Endothelial cell of umbilical vein (primary cell): Measurements from ENCODE around the gene SLC24A3. TPM values are rescaled to one million over a fixed set of nuclear protein-coding genes. Genes with fewer than 3 reads are reported as not detected.

ENCODE experiments used
- BruUV-seq: library from RNA; stranded (reverse); fragments of 400-500 nt; replicated peaks from 2 replicates; lab custom pipeline; 2021; lab: Mats Ljungman, UMichigan
- CTCF ChIA-PET: fragments of 300-600, 350-600 bp; sonication (Branson Sonifier 250); formaldehyde crosslinking; loops from one replicate; lab custom pipeline; 2021; ENCODE audit warnings: antibody characterized with exemption, inconsistent platforms; lab: Charles Lee
- POLR2A ChIA-PET: fragments of 300-600, 350-600 bp; sonication (Branson Sonifier 250); formaldehyde crosslinking; loops from one replicate; lab custom pipeline; 2021; ENCODE audit warnings: antibody characterized with exemption, inconsistent platforms; lab: Charles Lee
- DNase-seq: peaks from one replicate; pipeline ENCODE4 v3.0.0-alpha.2; 2011; ENCODE audit warnings: low read depth, low spot score
- FAIRE-seq: peaks from 2 replicates; lab custom pipeline; 2011; peaks lifted over from hg19 to GRCh38; lab: Jason Lieb, UNC
- H2AFZ ChIP-seq: 2 replicates; pipeline ENCODE4 v1.6.0; 2012; ENCODE audit warnings: low read depth, low read length, control low read depth, inconsistent platforms
- H3K27ac ChIP-seq: 2 replicates; pipeline ENCODE4 v1.5.1; 2011; ENCODE audit warnings: low read depth, mild to moderate bottlenecking, control low read depth, low read length, moderate library complexity; ENCODE audit not compliant: insufficient read depth
- H3K27me3 ChIP-seq, 2 experiments: 2 replicates each; pipeline versions ENCODE4 v1.6.0 to v1.6.1; 2011; ENCODE audit warnings: low read length in 2 of 2, mixed read lengths in 1 of 2; ENCODE audit not compliant: control insufficient read depth in 2 of 2, insufficient read depth in 2 of 2
- H3K36me3 ChIP-seq, 2 experiments: 2 replicates in 1 of 2; 3 replicates in 1 of 2; pipeline ENCODE4 v1.5.1; 2011; ENCODE audit warnings: low read length in 2 of 2, mild to moderate bottlenecking in 1 of 2, moderate library complexity in 1 of 2; ENCODE audit not compliant: control insufficient read depth in 2 of 2, insufficient read depth in 2 of 2; ENCODE audit errors: extremely low read depth in 1 of 2
- H3K4me1 ChIP-seq: 3 replicates; pipeline ENCODE4 v1.5.1; 2011; ENCODE audit warnings: mild to moderate bottlenecking, low read length; ENCODE audit not compliant: control insufficient read depth, insufficient read depth; ENCODE audit errors: extremely low read depth
- H3K4me2 ChIP-seq: 2 replicates; pipeline ENCODE4 v1.6.1; 2011; ENCODE audit warnings: low read length, control low read depth, mixed read lengths; ENCODE audit not compliant: insufficient read depth
- H3K4me3 ChIP-seq, 3 experiments: fragments of 200-600 bp in 1 of 3; sonication (generic), shearing (Covaris generic) in 1 of 3; replicated peaks in 1 of 3; 2 replicates each; pipeline ENCODE4 v1.5.1; 2011 to 2016; ENCODE audit warnings: control low read depth in 3 of 3, low read length in 3 of 3, mild to moderate bottlenecking in 2 of 3, inconsistent platforms in 1 of 3, low read depth in 1 of 3, moderate library complexity in 1 of 3; ENCODE audit not compliant: insufficient read depth in 1 of 3
- H3K79me2 ChIP-seq: 2 replicates; pipeline ENCODE4 v1.6.0; 2012; ENCODE audit warnings: low read length, inconsistent platforms; ENCODE audit not compliant: control insufficient read depth, insufficient read depth
- H3K9ac ChIP-seq: replicated peaks from 2 replicates; pipeline ENCODE3; 2011; ENCODE audit warnings: low read length, control low read depth; ENCODE audit not compliant: insufficient read depth; ENCODE audit errors: extremely low read depth
- H3K9me1 ChIP-seq: replicated peaks from 3 replicates; pipeline ENCODE4 v1.6.0; 2011; ENCODE audit warnings: mild to moderate bottlenecking, low read length; ENCODE audit not compliant: control insufficient read depth, insufficient read depth; ENCODE audit errors: extremely low read depth
- H3K9me3 ChIP-seq: replicated peaks from 2 replicates; pipeline ENCODE4 v1.5.1; 2012; ENCODE audit warnings: low read length, inconsistent platforms; ENCODE audit not compliant: control insufficient read depth, insufficient read depth
- H4K20me1 ChIP-seq: replicated peaks from 2 replicates; pipeline ENCODE3; 2011; ENCODE audit warnings: mild to moderate bottlenecking, low read length; ENCODE audit not compliant: control insufficient read depth, insufficient read depth; ENCODE audit errors: extremely low read depth
- CTCF ChIP-seq, 2 donors: IDR thresholded peaks; 1 replicate in 1 of 2; 2 replicates in 1 of 2; pipeline ENCODE4 v1.5.1; 2011; ENCODE audit warnings: low read length in 2 of 2, mild to moderate bottlenecking in 2 of 2, moderate library complexity in 2 of 2, control low read depth in 1 of 2, inconsistent platforms in 1 of 2, low read depth in 1 of 2; ENCODE audit not compliant: insufficient read depth in 1 of 2; ENCODE audit errors: extremely low read depth in 1 of 2
- EZH2 ChIP-seq: IDR thresholded peaks from 2 replicates; pipeline ENCODE4 v1.6.1; 2012; ENCODE audit warnings: borderline replicate concordance, low read depth, mild to moderate bottlenecking, moderate library complexity, low read length, inconsistent platforms; ENCODE audit not compliant: severe bottlenecking
- FOS ChIP-seq: IDR thresholded peaks from 2 replicates; pipeline ENCODE4 v1.6.1; 2011; ENCODE audit warnings: mild to moderate bottlenecking, low read length, moderate library complexity, borderline replicate concordance; ENCODE audit not compliant: insufficient read depth
- GATA2 ChIP-seq: IDR thresholded peaks from 2 replicates; pipeline ENCODE4 v1.7.0; 2011; ENCODE audit warnings: low read depth, mild to moderate bottlenecking, moderate library complexity, mixed read lengths, low read length; ENCODE audit not compliant: insufficient read length, insufficient read depth
- JUN ChIP-seq: IDR thresholded peaks from 2 replicates; pipeline ENCODE4 v1.6.1; 2011; ENCODE audit warnings: borderline replicate concordance, low read depth; ENCODE audit not compliant: insufficient read length, insufficient read depth
- MAX ChIP-seq: IDR thresholded peaks from 2 replicates; pipeline ENCODE4 v1.6.1; 2011; ENCODE audit not compliant: insufficient read depth, insufficient read length
- MYC ChIP-seq: IDR thresholded peaks from one replicate; pipeline ENCODE4 v1.6.1; 2011; ENCODE audit warnings: mild to moderate bottlenecking, low read depth, low read length
- POLR2A ChIP-seq: IDR thresholded peaks from 2 replicates; pipeline ENCODE4 v1.6.1; 2012; ENCODE audit warnings: low read depth, mild to moderate bottlenecking, control low read depth, low read length
- POLR2AphosphoS5 ChIP-seq: IDR thresholded peaks from 2 replicates; pipeline ENCODE4 v1.6.1; 2012; ENCODE audit warnings: low read depth, mild to moderate bottlenecking, control low read depth, low read length, moderate library complexity; ENCODE audit not compliant: insufficient read depth
- dilution Hi-C: fragments of 300-500 bp; cut with MboI; formaldehyde crosslinking; loops from one replicate; pipeline ENCODE4 v1.15.0; 2019; ENCODE audit warnings: low sequenced_read_pairs; ENCODE audit not compliant: extremely low pct_ligation_motif_present
- intact Hi-C: fragments of 100-400 bp; cut with micrococcal nuclease; formaldehyde crosslinking; loops from one replicate; pipeline ENCODE4 v1.10.0; 2022
- polyA plus RNA-seq, 4 experiments: library from polyadenylated mRNA; depleted of rRNA in 3 of 4; stranded (reverse) in 3 of 4; unstranded in 1 of 4; fragments of >200 nt; gene quantifications; 2 replicates each; pipeline versions ENCODE4 v1.2.1 to v1.2.3, GENCODE V29; 2011 to 2012; ENCODE audit warnings: missing spikeins in 1 of 4
- total RNA-seq: library from RNA; stranded (reverse); gene quantifications from 2 replicates; pipeline ENCODE4 v1.2.3, GENCODE V29; 2021

SLC24A3 gene
- total and polyA plus RNA-seq, 2 donors (not counting 3 experiments of a cell fraction or from before 2014, with no cell fraction given), result not detected

- dilution Hi-C loops, result no loop called here
- Histone ChIP-seq H3K9ac (no peak overlapping the region), H3K36me3 (no peaks in the 10 kb centered on the region), H2AFZ (no peak overlapping the region), H3K9me3 (no peaks in the 10 kb centered on the region), H4K20me1 (no peaks in the 10 kb centered on the region), H3K4me3 (no peak overlapping the region), H3K79me2 (no peaks in the 10 kb centered on the region), H3K4me2 (no peak overlapping the region), H3K9me1 (no peaks in the 10 kb centered on the region), H3K4me1 (no peaks in the 10 kb centered on the region), H3K27me3 (no peaks in the 10 kb centered on the region), H3K27ac (no peak overlapping the region)
- no TSS peak for BruUV-seq
- intact Hi-C loops, result no loop called here
- POLR2A ChIA-PET, result no interaction called here
- DNase-seq (no peak), FAIRE-seq (no peak)
- CTCF ChIA-PET, result no interaction called here
- no peak for TF ChIP-seq CTCF (IDR thresholded peaks at IDR 0.05; ENCODE audit: extremely low read depth in 1 of 2, insufficient read depth in 1 of 2, low read depth in 1 of 2, low read length in 2 of 2)
- no peak for TF ChIP-seq FOS
- TF ChIP-seq POLR2AphosphoS5, result no peak
- no peak for TF ChIP-seq JUN
- TF ChIP-seq MAX, result no peak
- no peak for TF ChIP-seq MYC
- no peak for TF ChIP-seq EZH2
- TF ChIP-seq POLR2A, result no peak
- no peak for TF ChIP-seq GATA2
Observed at GRCh38 chr20:19463597-19463996, 251.2 kb downstream of the SLC24A3 start.
